Left lung (tissue), 10 donors: ENCODE measurements around the gene SORCS1. TPM values are rescaled to one million over a fixed set of nuclear protein-coding genes. Genes with fewer than 3 reads are reported as not detected.

Experiments used
- ATAC-seq: fragments of 200-7000 bp; cut with Tn5 transposase; one replicate; pipeline ENCODE4 v1.9.1; 2020; ENCODE audit warnings: moderate library complexity
- DNase-seq, 4 donors: peaks; one replicate each; pipeline ENCODE4 v3.0.0-alpha.2; 2013 to 2020
- H3K27ac ChIP-seq, 2 donors: fragments of 200-600 bp; sonication (generic) in 1 of 2; one replicate each; pipeline versions ENCODE4 v1.5.0 to v1.8.0; 2020 to 2021
- H3K27me3 ChIP-seq, 2 donors: fragments of 200-600 bp; sonication (generic) in 1 of 2; one replicate each; pipeline versions ENCODE4 v1.5.0 to v1.8.0; 2020 to 2021
- H3K36me3 ChIP-seq, 2 donors: fragments of 200-600 bp; sonication (generic) in 1 of 2; one replicate each; pipeline versions ENCODE4 v1.5.0 to v1.8.0; 2020 to 2021
- H3K4me1 ChIP-seq, 2 donors: fragments of 200-600 bp; one replicate each; pipeline ENCODE4 v1.8.0; 2021
- H3K4me3 ChIP-seq, 2 donors: fragments of 200-600 bp; sonication (generic) in 1 of 2; one replicate each; pipeline versions ENCODE4 v1.5.0 to v1.8.0; 2020 to 2021; ENCODE audit warnings: mild to moderate bottlenecking in 1 of 2
- H3K9me3 ChIP-seq, 2 donors: fragments of 200-600 bp; sonication (generic) in 1 of 2; one replicate each; pipeline versions ENCODE4 v1.5.0 to v1.8.0; 2020 to 2021
- CTCF ChIP-seq, 2 donors: fragments of 200-600 bp; sonication (generic) in 1 of 2; IDR thresholded peaks; one replicate each; pipeline versions ENCODE4 v1.5.0 to v1.8.0; 2021; ENCODE audit warnings: antibody characterized with exemption in 2 of 2
- intact Hi-C, 2 donors: fragments of 100-400 bp; cut with DNase I; formaldehyde crosslinking; loops; one replicate each; pipeline versions ENCODE4 v1.11.2 to v1.14.2; 2022
- polyA plus RNA-seq, 6 donors: library from polyadenylated mRNA; unstranded; fragments of 120-200 nt; gene quantifications; one replicate each; pipeline ENCODE4 v1.2.1, GENCODE V29; 2013; ENCODE audit not compliant: insufficient read length in 6 of 6
- total RNA-seq, 2 donors: library from RNA; stranded (reverse); fragmentation: NEBNext Ultra II Directional; extraction: Animal tissue kit (Norgen Biotek cat#: 25700); gene quantifications; one replicate each; pipeline ENCODE4 v1.2.1, GENCODE V29; 2021
- donor health status: DM: no; HTN: yes; CAD: no.
- donor health status: DM: no; HTN: no; CAD: no.

The SORCS1 gene
- total and polyA plus RNA-seq, 8 donors, result 0.03 to 0.72 (median 0.21) TPM

- ATAC-seq (no peak), DNase-seq (no peak)
- Histone ChIP-seq H3K9me3 (no peaks in the 10 kb centered on the region), H3K36me3 (no peaks in the 10 kb centered on the region), H3K27me3 (no peaks in the 10 kb centered on the region), H3K27ac (no peak overlapping the region), H3K4me3 (no peak overlapping the region), H3K4me1 (no peaks in the 10 kb centered on the region)
- no peak for TF ChIP-seq CTCF (IDR thresholded peaks at IDR 0.05)
- intact Hi-C loops, result no loop called here
Measured at GRCh38 chr10:106877574-106877973, 286.9 kb downstream of the SORCS1 start.

- no peaks in the 10 kb centered on the region for H3K4me1 ChIP-seq
- H3K27me3 ChIP-seq, result no peaks in the 10 kb centered on the region
- no peak overlapping the region for H3K27ac ChIP-seq
- H3K4me3 ChIP-seq, result no peak overlapping the region
- intact Hi-C loops, result no loop called here
- peaks cover 0 to 5% of the 10 kb centered on the region in 2 donors for H3K9me3 ChIP-seq
- ATAC-seq (no peak), DNase-seq (no peak)
- TF ChIP-seq CTCF (IDR thresholded peaks at IDR 0.05), result no peak
- H3K36me3 ChIP-seq, result no peaks in the 10 kb centered on the region
Measured at GRCh38 chr10:106874604-106874889, 290.0 kb downstream of the SORCS1 start.

- ATAC-seq (no peak), DNase-seq (no peak)
- intact Hi-C loops, result no loop called here
- no peaks in the 10 kb centered on the region for H3K4me1 ChIP-seq
- H3K9me3 ChIP-seq, result peaks cover 0 to 5% of the 10 kb centered on the region in 2 donors
- H3K27ac ChIP-seq, result no peak overlapping the region
- no peak overlapping the region for H3K4me3 ChIP-seq
- H3K27me3 ChIP-seq, result no peaks in the 10 kb centered on the region
- TF ChIP-seq CTCF (IDR thresholded peaks at IDR 0.05), result no peak
- no peaks in the 10 kb centered on the region for H3K36me3 ChIP-seq
Measured at GRCh38 chr10:106873770-106874603, 290.5 kb downstream of the SORCS1 start.

- no peaks in the 10 kb centered on the region for H3K27me3 ChIP-seq
- TF ChIP-seq CTCF (IDR thresholded peaks at IDR 0.05), result no peak
- intact Hi-C loops, result no loop called here
- no peaks in the 10 kb centered on the region for H3K4me1 ChIP-seq
- no peaks in the 10 kb centered on the region for H3K36me3 ChIP-seq
- H3K9me3 ChIP-seq, result peaks cover 0 to 5% of the 10 kb centered on the region in 2 donors
- H3K4me3 ChIP-seq, result no peak overlapping the region
- ATAC-seq, result no peak
- H3K27ac ChIP-seq, result no peak overlapping the region
- no peak for DNase-seq
Measured at GRCh38 chr10:106872176-106872575, 292.3 kb downstream of the SORCS1 start.

GRCh38 chr10:106866244-106866845, 298.2 kb downstream of the SORCS1 start:
- Histone ChIP-seq H3K9me3 (peaks cover 0 to 5% of the 10 kb centered on the region in 2 donors), H3K4me3 (no peak overlapping the region), H3K4me1 (no peaks in the 10 kb centered on the region), H3K27ac (no peak overlapping the region), H3K36me3 (no peaks in the 10 kb centered on the region), H3K27me3 (no peaks in the 10 kb centered on the region)
- TF ChIP-seq CTCF (IDR thresholded peaks at IDR 0.05), result no peak
- intact Hi-C loops, result no loop called here
- ATAC-seq (no peak), DNase-seq (no peak)
